K562 (cell line): ENCODE measurements around the gene FSTL3. TPM values are rescaled to one million over a fixed set of nuclear protein-coding genes. Genes with fewer than 3 reads are reported as not detected.
A peak's percentile ranks its signal among the peaks of the same experiment; 100 is the strongest.

Experiments used
- ARID1B ChIP-seq: fragments of 450-650 bp; IDR thresholded peaks from 2 replicates; pipeline ENCODE4 v1.6.1; 2016; ENCODE audit warnings: antibody characterized with exemption, mild to moderate bottlenecking, inconsistent platforms
- CEBPZ ChIP-seq: fragments of 150-350 bp; IDR thresholded peaks from 2 replicates; pipeline ENCODE4 v1.6.1; 2014; ENCODE audit warnings: low read depth, mild to moderate bottlenecking, low read length, borderline replicate concordance
- EP400 ChIP-seq: fragments of 450-650 bp; IDR thresholded peaks from 2 replicates; pipeline ENCODE4 v1.6.1; 2017; ENCODE audit warnings: antibody characterized with exemption, mild to moderate bottlenecking, moderate library complexity
- ERF ChIP-seq: fragments of 450-650 bp; formaldehyde crosslinking; IDR thresholded peaks from 2 replicates; pipeline ENCODE4 v1.4.0; 2020; ENCODE audit warnings: mild to moderate bottlenecking, mixed read lengths
- FOSL1 ChIP-seq: fragments of 200-800 bp; sonication (Bioruptor generic); conservative IDR thresholded peaks from 2 replicates; pipeline ENCODE4 v1.6.1; 2016; ENCODE audit warnings: missing genetic modification characterization, missing compliant biosample characterization
- FOXM1 ChIP-seq, 2 experiments: fragments of 450-650 bp in 1 of 2; sonication (generic) in 1 of 2; formaldehyde crosslinking in 1 of 2; IDR thresholded peaks; 2 replicates each; pipeline versions ENCODE4 v1.6.1 to v1.9.0; 2017 to 2022; ENCODE audit warnings: low read depth in 2 of 2, mild to moderate bottlenecking in 2 of 2, missing genetic modification reagents in 1 of 2, moderate library complexity in 1 of 2
- GABPA ChIP-seq: fragments of 200-800 bp; sonication (Bioruptor generic); conservative IDR thresholded peaks from 2 replicates; pipeline ENCODE4 v1.6.1; 2016; ENCODE audit warnings: low read depth, missing genetic modification characterization, missing compliant biosample characterization
- HDGF ChIP-seq: fragments of 450-650 bp; IDR thresholded peaks from 2 replicates; pipeline ENCODE4 v1.6.1; 2016
- NELFE ChIP-seq: IDR thresholded peaks from 2 replicates; pipeline ENCODE4 v1.6.1; 2011; ENCODE audit warnings: mild to moderate bottlenecking; ENCODE audit not compliant: insufficient read depth, insufficient read length
- OTX1 ChIP-seq: fragments of 450-650 bp; formaldehyde crosslinking; IDR thresholded peaks from 2 replicates; pipeline ENCODE4 v1.4.0; 2022; ENCODE audit warnings: mild to moderate bottlenecking
- PHF8 ChIP-seq: fragments of 200-600 bp; sonication (generic); IDR thresholded peaks from 2 replicates; pipeline ENCODE4 v1.6.1; 2012; ENCODE audit warnings: mixed run types, mild to moderate bottlenecking, inconsistent platforms, low read length, moderate library complexity, borderline replicate concordance
- PTTG1 ChIP-seq: fragments of 450-650 bp; IDR thresholded peaks from 2 replicates; pipeline ENCODE4 v1.6.1; 2016; ENCODE audit warnings: low read depth, mild to moderate bottlenecking, missing genetic modification characterization, missing compliant biosample characterization
- SAFB2 ChIP-seq: fragments of 200-400 bp; formaldehyde crosslinking; IDR thresholded peaks from 2 replicates; pipeline ENCODE4 v1.6.1; 2018; ENCODE audit warnings: borderline replicate concordance, low read length, low read depth, moderate library complexity; ENCODE audit not compliant: severe bottlenecking
- SMARCA4 ChIP-seq: fragments of 450-650 bp; IDR thresholded peaks from 2 replicates; pipeline ENCODE4 v1.6.1; 2016
- TARDBP ChIP-seq: fragments of 450-650 bp; IDR thresholded peaks from 2 replicates; pipeline ENCODE4 v1.6.1; 2016
- TEAD1 ChIP-seq, 2 experiments: fragments of 450-650 bp in 1 of 2; sonication (generic) in 1 of 2; formaldehyde crosslinking; IDR thresholded peaks; 2 replicates each; pipeline versions ENCODE4 v1.4.0 to v1.8.0; 2020 to 2022; ENCODE audit warnings: mild to moderate bottlenecking in 2 of 2, missing genetic modification reagents in 1 of 2
- TEAD2 ChIP-seq: fragments of 450-650 bp; IDR thresholded peaks from 2 replicates; pipeline ENCODE4 v1.6.1; 2016; ENCODE audit warnings: missing genetic modification characterization, control low read depth, missing compliant biosample characterization
- XRCC4 ChIP-seq: IDR thresholded peaks from one replicate; pipeline ENCODE4 v1.6.1; 2011; ENCODE audit not compliant: insufficient read depth, insufficient read length; ENCODE audit errors: extremely low read depth
- YY1 ChIP-seq, 3 experiments: IDR thresholded peaks; 2 replicates each; pipeline ENCODE4 v1.6.1; 2011; ENCODE audit warnings: low read length in 2 of 3, mild to moderate bottlenecking in 2 of 3, moderate library complexity in 2 of 3, borderline replicate concordance in 1 of 3, control low read depth in 1 of 3, low read depth in 1 of 3; ENCODE audit not compliant: insufficient read depth in 3 of 3, insufficient replicate concordance in 2 of 3, control insufficient read depth in 1 of 3, insufficient read length in 1 of 3; ENCODE audit errors: extremely low read depth in 1 of 3
- ZBTB7A ChIP-seq: IDR thresholded peaks from 2 replicates; pipeline ENCODE4 v1.6.1; 2011; ENCODE audit warnings: low read depth, mild to moderate bottlenecking, low read length, moderate library complexity, borderline replicate concordance; ENCODE audit not compliant: control insufficient read depth
- ZNF41 ChIP-seq: fragments of 250-450 bp; sonication (Bioruptor Pico); conservative IDR thresholded peaks from 2 replicates; pipeline ENCODE4 v1.4.0; 2020; ENCODE audit warnings: mild to moderate bottlenecking
- ZNF445 ChIP-seq: fragments of 250-450 bp; sonication (Bioruptor Pico); IDR thresholded peaks from 2 replicates; pipeline ENCODE4 v1.4.0; 2020; ENCODE audit warnings: low read depth, mild to moderate bottlenecking, moderate library complexity
- polyA plus RNA-seq, 8 experiments: library from polyadenylated mRNA; depleted of rRNA in 4 of 8; stranded (reverse) in 5 of 8; unstranded in 3 of 8; fragments of >200 nt; fragmentation: Nextera tagmentation in 2 of 8; fragmentation: Illumina TruSeq in 1 of 8; extraction: Ambion mirVana in 2 of 8; extraction: Trizol in 1 of 8; gene quantifications; 2 replicates each; pipeline versions ENCODE4 v1.2.1 to v1.2.3, GENCODE V29; 2011 to 2014; ENCODE audit warnings: inconsistent platforms in 1 of 8, missing spikeins in 1 of 8
- total RNA-seq, 7 experiments: library from RNA; depleted of rRNA in 6 of 7; stranded (reverse); fragments of >200 nt in 6 of 7; fragmentation: Illumina TruSeq in 2 of 7; extraction: Trizol in 2 of 7; gene quantifications; 2 replicates each; pipeline versions ENCODE4 v1.2.1 to v1.2.3, GENCODE V29; 2011 to 2021; ENCODE audit warnings: low replicate concordance in 1 of 7
- TF ChIP-seq, protein P1 (sequence below): fragments of 450-650 bp; IDR thresholded peaks from 2 replicates; pipeline ENCODE4 v1.6.1; 2017; ENCODE audit warnings: mild to moderate bottlenecking, moderate library complexity

Gene FSTL3
- total and polyA plus RNA-seq, 9 of the 15 experiments (the other 6 are each of a cell fraction or from before 2014, with no cell fraction given): 0.35 to 6.8 (median 4.2) TPM; not detected in 1

DNA sequence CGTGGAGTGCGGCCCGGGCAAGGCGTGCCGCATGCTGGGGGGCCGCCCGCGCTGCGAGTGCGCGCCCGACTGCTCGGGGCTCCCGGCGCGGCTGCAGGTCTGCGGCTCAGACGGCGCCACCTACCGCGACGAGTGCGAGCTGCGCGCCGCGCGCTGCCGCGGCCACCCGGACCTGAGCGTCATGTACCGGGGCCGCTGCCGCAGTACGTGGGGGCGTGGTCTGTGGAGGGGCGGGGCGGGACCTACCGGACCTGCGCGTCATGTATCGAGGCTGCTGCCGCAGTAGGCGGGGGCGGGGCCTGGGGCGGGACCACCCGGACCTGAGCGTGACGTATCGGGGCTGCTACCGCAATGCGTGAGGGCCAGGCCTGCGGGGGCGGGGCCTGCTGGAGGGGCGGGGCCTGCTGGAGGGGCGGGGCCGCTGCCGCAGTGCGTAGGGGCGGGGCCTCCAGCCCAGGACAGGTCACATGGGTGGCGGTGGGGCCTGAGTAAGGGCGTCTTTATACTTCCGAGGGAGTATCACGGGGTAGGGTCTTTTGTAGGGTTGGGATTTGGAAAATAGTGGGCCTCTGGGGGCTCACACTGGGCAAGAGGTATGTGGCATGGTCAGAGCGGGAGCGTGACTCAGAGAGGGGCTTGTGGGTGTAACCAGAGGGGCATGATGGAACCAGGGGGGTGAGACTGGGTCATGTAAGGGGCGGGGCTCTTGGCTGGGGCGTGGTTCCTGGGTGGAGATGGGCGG is 4.3 kb downstream of the FSTL3 start (continued):
- TF ChIP-seq CEBPZ (no peak), PTTG1 (tag) (no peak), YY1 (IDR thresholded peaks at IDR 0.05; ENCODE audit: borderline replicate concordance in 1 of 3, control insufficient read depth in 1 of 3, extremely low read depth in 1 of 3, insufficient read depth in 3 of 3, insufficient read length in 1 of 3, insufficient replicate concordance in 2 of 3, low read depth in 1 of 3, low read length in 2 of 3) (peak in 2 of 3 experiments; percentile 60 to 65), GABPA (no peak; the same call in 1 of the 2 replicates), ZNF41 (no peak), PHF8 (peak; percentile 95; the same call in 1 of the 2 replicates), NELFE (no peak), SMARCA4 (no peak), FOXM1 (IDR thresholded peaks at IDR 0.05; ENCODE audit: low read depth) (no peak), FOXM1 (CRISPR knock-in tag; IDR thresholded peaks at IDR 0.05; ENCODE audit: low read depth) (no peak; the same call in 1 of the 2 replicates), EP400 (peak; percentile 80), TARDBP (0 out of 2 replicates have a peak, but pooled peaks have one; percentile 82), FOSL1 (peak; percentile 31; the same call in 1 of the 2 replicates), ZBTB7A (peak; percentile 90), ARID1B (peak; percentile 67), TEAD2 (tag) (no peak), ERF (CRISPR knock-in tag) (no peak; the same call in none of the 2 replicates), SAFB2 (no peak), OTX1 (CRISPR knock-in tag) (peak; percentile 96), TEAD1 (CRISPR knock-in tag; IDR thresholded peaks at IDR 0.05) (peak in 1 of 2 experiments; percentile 45; a peak in 2 of 4 replicates), HDGF (peak; percentile 72; the same call in 1 of the 2 replicates), ZNF445 (0 out of 2 replicates have a peak, but pooled peaks have one; percentile 26), XRCC4 (no peak)
- TF ChIP-seq, protein P1, sequence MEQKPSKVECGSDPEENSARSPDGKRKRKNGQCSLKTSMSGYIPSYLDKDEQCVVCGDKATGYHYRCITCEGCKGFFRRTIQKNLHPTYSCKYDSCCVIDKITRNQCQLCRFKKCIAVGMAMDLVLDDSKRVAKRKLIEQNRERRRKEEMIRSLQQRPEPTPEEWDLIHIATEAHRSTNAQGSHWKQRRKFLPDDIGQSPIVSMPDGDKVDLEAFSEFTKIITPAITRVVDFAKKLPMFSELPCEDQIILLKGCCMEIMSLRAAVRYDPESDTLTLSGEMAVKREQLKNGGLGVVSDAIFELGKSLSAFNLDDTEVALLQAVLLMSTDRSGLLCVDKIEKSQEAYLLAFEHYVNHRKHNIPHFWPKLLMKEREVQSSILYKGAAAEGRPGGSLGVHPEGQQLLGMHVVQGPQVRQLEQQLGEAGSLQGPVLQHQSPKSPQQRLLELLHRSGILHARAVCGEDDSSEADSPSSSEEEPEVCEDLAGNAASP: no peak; the same call in 1 of the 2 replicates
